Measurements from ENCODE around the gene CES2. TPM values are rescaled to one million over a fixed set of nuclear protein-coding genes. Genes with fewer than 3 reads are reported as not detected.
A peak's percentile ranks its signal among the peaks of the same experiment; 100 is the strongest.

Gene CES2
- polyA plus RNA-seq, 1 of the 3 experiments (the other 2 are of a cell fraction) = 33.1 TPM

DNA sequence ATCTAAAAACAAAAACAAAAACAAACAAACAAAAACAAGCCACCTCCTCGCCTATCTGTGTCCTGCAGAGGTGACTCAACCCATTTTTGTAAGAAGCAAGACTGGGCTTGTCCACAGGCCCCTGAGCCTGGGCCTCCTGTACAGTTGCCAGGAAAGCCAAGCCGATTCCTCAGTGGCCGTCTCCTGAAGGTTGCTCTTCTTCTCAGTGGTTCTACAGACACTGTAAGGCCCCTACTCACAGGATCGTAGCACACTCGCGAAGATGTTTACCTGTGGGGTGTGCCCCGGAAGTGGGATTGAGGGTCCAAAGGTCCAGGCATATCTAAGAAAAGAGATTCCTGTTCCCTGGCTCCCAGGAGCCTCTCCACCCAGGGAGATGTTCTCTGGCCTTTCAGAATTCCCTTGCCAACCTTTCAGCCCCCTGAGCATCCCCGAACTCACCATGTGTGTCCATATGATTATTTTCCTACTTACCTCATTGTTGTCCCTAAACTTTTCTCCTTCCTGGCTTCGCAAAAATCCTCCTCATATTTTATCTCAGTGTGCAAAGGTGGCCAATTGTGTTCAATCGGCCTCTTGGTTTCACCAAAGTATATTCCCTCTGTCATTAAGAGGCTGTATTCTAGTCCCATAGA, 18.3 kb downstream of the CES2 start:
- Histone ChIP-seq H3K36me3 (replicated peaks in 1 of 2; ENCODE audit: control insufficient read depth in 1 of 2, insufficient read depth in 2 of 2, low read length in 1 of 2) (no peaks in the 10 kb centered on the region), H3K27me3 (ENCODE audit: insufficient read depth) (no peaks in the 10 kb centered on the region), H3K79me2 (ENCODE audit: insufficient read depth) (no peaks in the 10 kb centered on the region), H3K4me3 (ENCODE audit: low read depth in 2 of 2, low read length in 1 of 2) (no peak overlapping the region; a peak in 1 of 4 replicates), H2AFZ (ENCODE audit: low read depth) (peak overlapping the region; percentile 75), H3K27ac (ENCODE audit: low read depth in 2 of 2, low read length in 1 of 2) (no peak overlapping the region), H4K20me1 (ENCODE audit: insufficient read depth) (no peaks in the 10 kb centered on the region), H3K9ac (no peak overlapping the region), H3K4me2 (no peak overlapping the region), H3K9me2 (no peaks in the 10 kb centered on the region), H3F3A (replicated peaks; ENCODE audit: insufficient read depth) (peaks cover 5% of the 10 kb centered on the region), H3K4me1 (ENCODE audit: control insufficient read depth in 1 of 2, insufficient read depth in 2 of 2, low read depth in 1 of 2, low read length in 1 of 2) (no peaks in the 10 kb centered on the region; a peak in 1 of 4 replicates), H3K9me3 (no peaks in the 10 kb centered on the region; the same call in 1 of the 2 replicates)
- POLR2A ChIA-PET = no interaction called here
- WGBS (ENCODE audit: low lambda C conversion rate) = 51% methylated on average over 8 of the region's 10 CpGs
- TF ChIP-seq CTCF (IDR thresholded peaks at IDR 0.05) (no peak), ELF1 (IDR thresholded peaks at IDR 0.05) (no peak), YY1 (IDR thresholded peaks at IDR 0.05; ENCODE audit: low read depth) (no peak), CHD2 (IDR thresholded peaks at IDR 0.05; ENCODE audit: low read length, partially characterized antibody) (no peak), GATA2 (CRISPR knock-in tag; IDR thresholded peaks at IDR 0.05) (no peak), MEF2A (IDR thresholded peaks at IDR 0.05; ENCODE audit: borderline replicate concordance, low read depth) (no peak), POLR2AphosphoS5 (IDR thresholded peaks at IDR 0.05; ENCODE audit: low read depth, low read length) (no peak), ZBTB33 (IDR thresholded peaks at IDR 0.05; ENCODE audit: borderline replicate concordance, low read depth) (no peak), RAD21 (IDR thresholded peaks at IDR 0.05; ENCODE audit: low read length) (no peak), TAF1 (IDR thresholded peaks at IDR 0.05; ENCODE audit: borderline replicate concordance, low read depth, low read length) (no peak), RFX5 (IDR thresholded peaks at IDR 0.05; ENCODE audit: low read length) (no peak), RXRA (IDR thresholded peaks at IDR 0.05; ENCODE audit: borderline replicate concordance, low read depth) (no peak), USF1 (IDR thresholded peaks at IDR 0.05; ENCODE audit: borderline replicate concordance, low read depth) (no peak), USF2 (IDR thresholded peaks at IDR 0.05; ENCODE audit: borderline replicate concordance, low read depth, low read length) (no peak), RCOR1 (IDR thresholded peaks at IDR 0.05; ENCODE audit: low read length) (no peak), NFIC (IDR thresholded peaks at IDR 0.05; ENCODE audit: borderline replicate concordance) (no peak), EZH2phosphoT487 (IDR thresholded peaks at IDR 0.05; ENCODE audit: borderline replicate concordance, low read depth) (no peak), NRF1 (IDR thresholded peaks at IDR 0.05; ENCODE audit: low read depth, low read length) (no peak), GABPA (IDR thresholded peaks at IDR 0.05; ENCODE audit: low read depth) (no peak), MXI1 (IDR thresholded peaks at IDR 0.05; ENCODE audit: low read depth, low read length) (no peak)
- CTCF ChIA-PET = interaction anchor here (0.5 to 6.2 kb wide), 55 partner anchors 7 to 329 kb away, joined by 3 to 81 read pairs (median 5); partner anchors contain the start of genes B3GNT9, CES3, CIAO2B and FBXL8
- DNase-seq = no peak

Data from SK-N-SH (cell line).